NCI-H128 (cell line): Measurements from ENCODE around the gene C5orf15.

ENCODE experiments used
- DNase-seq: peaks from one replicate; lab custom pipeline; 2025; ENCODE audit not compliant: unreplicated experiment; lab: John Stamatoyannopoulos, UW

C5orf15 gene

DNA sequence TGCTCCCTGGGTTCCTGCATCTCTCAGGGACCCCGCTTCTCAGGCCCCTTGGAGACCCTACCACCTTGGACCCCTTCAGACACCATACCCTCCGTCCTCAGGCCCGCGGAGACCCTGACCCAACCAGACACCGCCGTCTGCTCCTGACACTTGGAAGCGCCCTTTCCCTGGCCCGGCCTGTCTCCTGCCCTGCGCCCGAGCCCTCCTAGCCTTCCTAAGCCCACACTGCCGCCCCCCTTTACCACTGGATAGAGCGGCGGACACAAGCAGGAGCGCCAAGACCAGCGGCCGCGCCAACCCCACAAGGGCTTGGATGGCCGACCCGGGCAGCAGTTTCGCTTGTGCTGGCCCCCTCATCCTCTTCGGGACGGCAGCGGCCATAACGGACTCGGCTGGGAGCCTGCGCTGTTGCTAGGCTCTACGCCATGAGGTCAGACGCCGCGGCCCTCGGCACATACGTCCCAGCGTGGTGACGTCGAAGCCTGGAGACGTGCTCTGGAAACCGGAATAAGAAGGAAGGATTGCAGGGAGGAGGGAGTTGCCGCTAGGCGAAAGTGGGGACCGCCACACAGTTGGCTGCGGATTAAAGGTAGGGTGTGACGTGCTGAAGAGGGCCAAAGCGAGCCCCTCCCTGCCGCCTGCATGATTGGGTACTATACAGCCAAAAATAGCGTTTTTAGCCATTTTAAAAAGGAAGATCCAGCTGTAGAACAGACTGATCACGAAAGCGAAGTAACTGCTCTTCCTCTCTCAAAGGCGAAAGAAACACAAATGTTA is at the start of gene C5orf15:
C5orf15 (minus strand) TSS at position 422 of the 777 bp plus-strand sequence; CDS start at position 381, 41 bp downstream.
- DNase-seq: peak; percentile 74

DNA sequence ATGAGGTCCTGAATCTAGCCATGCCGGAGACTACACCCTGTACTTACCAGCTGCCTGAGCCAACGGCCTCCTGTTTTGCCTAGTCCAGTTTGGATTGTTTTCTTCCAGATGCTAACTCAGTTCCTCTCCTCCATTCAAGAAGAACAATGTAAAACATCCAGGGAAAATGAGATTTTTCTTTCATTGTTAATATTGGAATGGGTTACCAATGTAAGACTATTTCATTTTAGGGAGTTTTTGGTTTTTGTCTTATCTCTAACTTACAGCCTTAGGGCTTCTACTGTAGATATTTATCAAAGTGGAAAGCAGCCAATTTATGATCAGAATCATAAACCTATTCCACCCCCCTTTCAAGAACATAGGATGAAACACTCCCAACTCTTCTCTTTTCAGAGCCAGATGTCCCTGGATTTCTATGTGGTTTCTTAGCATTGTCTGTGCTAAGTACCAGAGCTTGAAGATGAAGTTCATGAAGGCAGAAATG is 39.9 kb upstream of the C5orf15 start:
- DNase-seq: no peak

DNA sequence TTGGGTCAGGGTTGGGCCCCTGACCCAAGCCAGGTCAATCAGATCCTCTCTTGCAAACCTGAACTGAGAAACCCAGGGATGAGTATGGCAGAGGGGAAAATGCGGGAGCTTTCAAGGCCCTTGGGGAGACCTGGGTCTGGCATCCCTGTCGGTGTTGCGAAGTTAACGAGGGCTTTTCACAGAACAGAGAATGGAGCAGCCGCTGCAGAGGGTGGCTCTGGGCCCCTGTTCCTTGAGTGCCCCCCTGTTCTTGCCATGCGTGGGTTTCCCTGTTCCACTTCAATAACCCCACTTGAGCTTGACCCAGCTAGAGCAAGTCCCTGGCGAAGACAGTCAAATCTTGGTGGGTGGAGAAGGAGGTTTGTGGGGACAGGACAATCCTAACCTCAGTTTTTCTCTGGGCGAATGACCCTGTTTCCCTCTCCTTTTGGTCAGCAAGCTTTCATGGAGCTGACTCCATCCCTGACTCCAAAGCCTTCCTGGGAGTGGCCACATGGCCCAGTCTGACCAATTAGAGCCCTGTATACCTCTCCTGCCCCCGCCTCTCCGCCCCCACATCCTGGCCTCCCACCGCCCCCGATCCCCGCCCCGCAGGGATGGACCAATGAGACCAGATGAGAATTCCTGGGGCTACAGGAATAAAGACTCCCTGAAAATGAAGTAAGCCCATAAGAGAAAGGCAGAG is 39.3 kb upstream of the C5orf15 start:
- no peak for DNase-seq

DNA sequence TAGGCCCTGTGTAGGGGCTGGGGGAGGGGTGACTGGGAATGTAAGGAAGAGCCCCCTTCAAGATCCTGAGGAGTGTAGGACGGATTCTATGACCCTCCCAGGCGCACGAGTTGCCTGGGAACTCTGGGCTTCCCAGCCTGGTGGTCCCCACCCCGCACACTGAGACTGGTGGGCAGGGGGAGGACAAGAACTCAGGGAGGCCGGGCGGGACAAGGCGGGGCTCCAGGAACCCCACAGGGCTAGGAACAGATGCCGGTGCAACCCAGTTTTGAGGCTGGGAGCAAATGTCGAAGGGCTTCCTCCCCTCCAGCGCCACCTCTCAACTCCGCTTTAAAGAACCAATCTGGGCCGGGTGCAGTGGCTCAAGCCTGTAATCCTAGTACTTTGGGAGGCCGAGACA is 37.7 kb upstream of the C5orf15 start:
- no peak for DNase-seq

DNA sequence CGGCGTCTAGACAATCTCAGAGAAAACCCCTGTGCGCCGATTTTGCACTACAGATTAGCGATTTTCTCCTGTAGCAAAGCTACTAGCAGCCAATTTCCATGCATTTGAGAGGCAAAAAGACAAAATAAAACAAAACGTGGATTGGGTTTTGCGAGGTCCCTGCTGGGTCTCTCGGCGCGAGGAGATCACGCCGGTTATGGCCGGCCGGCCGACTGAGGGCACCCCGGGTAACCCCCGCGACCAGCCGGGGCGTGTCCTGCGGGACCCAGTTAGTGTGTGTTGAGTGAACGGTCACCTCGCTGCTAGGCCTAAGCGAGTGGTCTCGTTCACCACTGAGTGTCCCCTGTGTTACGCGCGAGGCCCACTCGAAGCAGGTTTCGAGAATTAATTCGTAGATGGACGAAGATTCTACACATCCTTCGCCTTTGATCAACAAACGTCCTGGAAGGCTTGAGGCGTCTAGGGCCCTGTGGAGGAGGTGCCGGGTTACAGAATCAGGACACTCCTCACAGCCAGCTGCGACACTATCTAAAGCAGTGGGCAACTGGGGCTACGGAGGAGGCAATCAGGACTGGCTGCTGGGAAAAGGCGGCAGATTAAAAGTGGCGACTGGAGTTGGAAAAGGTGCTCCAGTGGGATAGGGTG is 37.1 kb upstream of the C5orf15 start:
- no peak for DNase-seq

DNA sequence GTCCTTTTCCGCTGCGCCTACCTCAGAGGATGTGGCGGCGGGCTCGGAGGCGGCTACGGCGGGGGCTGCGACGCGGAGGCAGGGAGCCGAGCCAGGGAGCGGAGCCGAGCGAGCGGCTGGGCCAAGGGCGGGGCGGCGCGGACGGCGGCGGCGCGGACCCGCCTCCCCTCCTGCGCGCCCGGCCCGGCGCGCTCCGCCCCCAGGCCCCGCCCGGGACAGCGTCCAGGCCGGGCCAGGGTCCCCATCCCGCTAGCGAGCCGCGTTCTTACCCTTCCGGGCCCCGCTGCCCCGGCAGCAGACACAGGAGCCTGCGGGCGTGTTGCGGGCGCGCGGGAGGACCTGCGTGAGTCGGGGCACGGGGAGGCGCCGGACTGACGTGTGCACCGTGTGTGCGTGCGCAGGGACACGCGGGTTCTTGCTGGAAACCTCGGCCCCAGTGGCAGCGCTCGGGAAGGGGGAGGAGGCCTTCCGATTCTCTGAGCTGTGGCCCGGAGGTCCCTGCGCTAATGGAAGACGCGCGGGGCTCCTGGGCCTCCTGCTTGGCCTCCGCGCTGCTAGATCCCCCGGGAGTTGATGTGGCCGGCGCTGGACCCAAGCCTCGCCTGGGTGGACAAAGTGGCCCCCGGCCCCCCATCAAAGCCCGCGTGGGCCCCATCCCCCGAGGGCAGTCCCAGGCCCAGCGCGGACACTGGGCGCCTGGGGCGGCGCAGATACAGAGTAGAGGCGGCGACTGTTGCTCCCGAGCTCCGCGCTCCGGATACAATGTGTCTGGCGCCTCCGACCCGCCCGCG is 36.4 kb upstream of the C5orf15 start, which contains the start of gene VDAC1:
VDAC1 (minus strand) TSS at position 350 of the 791 bp plus-strand sequence. CDS start 11,963 bp downstream, outside the sequence.
- peak; percentile 25 for DNase-seq

DNA sequence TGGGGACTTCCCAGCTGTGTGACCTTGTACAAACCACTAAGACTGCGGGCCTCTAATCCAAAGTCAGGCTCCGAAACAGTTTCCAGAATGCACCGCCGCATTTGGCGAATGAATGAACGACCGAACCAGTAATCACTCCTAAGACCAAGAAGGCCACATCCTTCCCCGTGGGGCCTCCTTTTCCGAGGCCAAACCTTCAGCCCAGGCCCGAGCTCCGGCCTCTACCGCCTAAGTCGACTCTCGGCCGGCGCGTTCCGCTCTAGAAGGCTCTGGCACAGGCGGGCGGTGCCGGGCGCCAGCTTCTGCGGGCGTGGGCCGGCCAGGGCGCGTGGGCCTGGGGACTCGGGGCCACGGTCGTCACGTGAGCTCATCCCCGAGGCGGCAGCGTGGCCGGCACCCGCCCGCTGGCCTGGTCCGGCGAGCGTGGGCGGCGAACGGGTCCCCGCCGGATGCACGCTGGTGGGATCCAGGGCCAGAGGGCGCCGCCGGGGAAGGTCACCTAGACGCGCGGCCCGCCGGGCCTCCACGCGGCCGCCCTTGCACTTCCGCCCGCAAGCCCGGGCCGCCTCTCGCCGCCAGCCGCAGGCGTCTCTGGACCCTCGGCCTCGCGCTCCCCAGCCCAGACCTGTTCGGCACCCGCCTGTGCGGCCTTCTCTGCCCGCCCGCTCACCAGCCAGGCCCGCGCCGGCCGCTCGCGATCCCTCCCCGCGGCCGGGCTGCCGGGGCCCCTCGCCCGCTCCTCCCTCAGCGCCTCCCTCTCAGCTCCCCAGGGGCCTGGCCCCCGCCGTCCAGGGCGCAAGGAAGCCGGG is 35.6 kb upstream of the C5orf15 start:
- DNase-seq: no peak

DNA sequence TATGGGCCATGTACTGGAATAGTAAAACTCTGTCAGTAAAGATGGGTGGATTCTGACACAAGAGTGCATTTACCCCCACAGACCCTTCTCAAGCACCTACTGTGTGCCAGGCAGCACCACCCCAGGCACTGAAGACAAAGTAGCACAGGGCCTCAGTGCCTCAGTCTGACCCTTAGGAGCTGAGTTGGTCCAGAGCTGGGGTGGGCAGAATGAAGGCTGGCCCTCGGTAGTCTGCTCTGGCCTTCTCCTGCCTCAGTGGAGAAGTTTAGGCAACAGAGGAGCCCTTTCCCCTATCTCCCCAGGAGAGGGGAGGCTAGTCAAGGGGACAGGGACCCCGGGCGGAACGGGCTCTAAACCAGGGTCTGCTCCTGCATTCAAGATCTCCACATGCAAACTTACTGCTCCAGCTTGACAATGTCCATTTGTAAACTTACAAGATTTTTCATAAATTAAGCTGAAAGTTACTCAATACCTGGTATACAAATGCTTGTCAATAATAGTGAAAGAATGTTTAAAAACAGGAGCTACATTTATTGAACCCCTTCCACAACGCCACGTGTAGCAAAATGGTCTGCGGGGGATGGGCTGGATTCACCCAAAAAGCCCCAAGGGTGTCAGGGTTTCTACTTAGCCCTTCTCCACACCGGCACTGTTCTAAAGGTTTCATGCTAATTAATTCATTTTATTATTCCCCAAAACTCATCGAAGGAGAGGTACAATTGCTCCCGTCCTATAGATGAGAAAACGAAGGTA is 34.8 kb upstream of the C5orf15 start:
- DNase-seq: no peak

DNA sequence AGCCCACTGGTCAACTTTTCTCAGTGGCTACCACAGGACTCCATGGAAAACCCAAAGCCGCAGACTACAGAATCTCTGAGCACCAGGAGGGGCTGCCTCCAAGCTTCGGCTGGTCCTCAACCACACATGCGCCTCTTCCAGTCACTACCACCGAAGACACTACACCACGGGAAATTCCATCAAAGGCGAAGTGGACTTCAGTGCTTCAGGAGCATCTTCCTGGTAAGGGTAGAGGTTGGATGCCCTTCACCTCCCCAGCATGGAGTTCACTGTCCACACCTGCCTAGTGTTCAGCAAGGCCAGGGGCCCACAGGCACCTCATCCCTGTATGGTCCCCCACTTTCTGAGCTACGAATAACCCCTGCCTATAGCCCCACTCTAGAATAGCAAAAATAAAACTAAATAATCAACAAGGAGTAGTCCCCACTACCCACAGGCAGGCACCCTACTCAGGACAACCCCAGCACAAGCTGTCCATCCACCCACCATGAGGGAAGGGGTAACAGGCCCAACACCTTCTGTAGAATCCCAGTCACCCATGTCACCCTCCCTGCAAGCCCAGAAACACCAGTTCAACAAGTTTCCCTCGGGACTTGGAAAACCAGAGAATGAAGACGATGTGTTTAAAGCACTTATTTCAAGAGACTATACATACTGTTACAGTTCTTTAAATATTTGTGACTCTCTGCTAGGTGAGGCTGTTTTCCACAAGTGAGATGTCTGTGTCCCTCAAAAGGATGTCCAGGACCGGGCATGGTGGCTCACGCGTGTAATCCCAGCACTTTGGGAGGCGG is 33.7 kb upstream of the C5orf15 start:
- DNase-seq: no peak

DNA sequence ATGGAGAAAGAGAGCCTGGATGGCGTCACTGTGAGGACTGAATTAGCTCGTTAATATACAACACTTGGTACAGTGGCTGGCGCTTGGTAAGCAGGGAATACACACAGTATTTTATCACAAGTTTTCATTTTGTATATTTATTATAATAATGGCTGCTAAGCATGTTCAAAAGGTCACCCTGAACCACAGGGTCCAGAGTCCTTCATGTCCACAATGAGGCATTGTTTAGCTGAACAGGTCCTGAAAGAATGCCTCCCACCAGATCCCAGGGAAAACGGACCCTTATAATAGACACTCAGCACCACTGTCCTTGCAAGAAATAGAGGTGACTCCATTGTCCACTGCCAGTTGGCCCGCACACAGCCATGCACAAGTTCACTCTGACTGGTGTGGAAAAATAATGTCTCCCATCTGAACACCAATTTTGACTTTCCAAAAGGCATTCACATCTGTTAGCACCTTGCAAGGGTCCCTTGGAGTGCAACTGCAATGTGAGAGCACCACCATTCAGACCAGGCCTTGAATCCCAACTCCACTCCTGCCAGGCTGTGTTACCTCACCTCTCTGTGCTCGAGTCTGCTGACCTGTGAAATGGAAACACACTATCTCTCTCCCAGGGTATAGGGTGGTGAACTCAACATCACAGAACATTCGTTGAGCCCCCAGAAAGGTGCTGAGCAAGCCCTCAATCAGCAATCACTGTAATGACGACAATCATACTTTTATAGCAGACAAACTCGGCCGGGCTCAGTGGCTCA is 32.5 kb upstream of the C5orf15 start:
- DNase-seq: no peak

DNA sequence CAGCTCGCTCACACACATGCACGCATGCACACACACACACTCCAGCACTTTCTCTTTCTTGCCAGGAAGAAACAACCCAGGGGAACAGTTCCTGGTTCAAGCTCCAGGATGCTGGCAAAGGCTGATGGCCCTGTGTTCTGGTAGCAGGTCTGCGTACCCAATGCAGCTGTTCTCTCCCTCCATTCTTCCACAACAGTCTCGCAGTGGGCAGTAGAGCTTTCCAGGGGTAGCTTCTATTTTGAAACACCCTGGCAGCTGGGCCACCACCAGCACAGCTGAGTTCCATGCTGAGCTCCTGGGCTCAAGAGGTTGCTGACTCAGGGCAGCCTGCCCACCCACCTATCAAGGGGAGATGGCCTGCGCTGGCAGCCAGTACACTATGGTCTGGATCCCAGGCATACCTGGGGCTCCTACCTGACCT is 31.7 kb upstream of the C5orf15 start:
- DNase-seq: no peak

DNA sequence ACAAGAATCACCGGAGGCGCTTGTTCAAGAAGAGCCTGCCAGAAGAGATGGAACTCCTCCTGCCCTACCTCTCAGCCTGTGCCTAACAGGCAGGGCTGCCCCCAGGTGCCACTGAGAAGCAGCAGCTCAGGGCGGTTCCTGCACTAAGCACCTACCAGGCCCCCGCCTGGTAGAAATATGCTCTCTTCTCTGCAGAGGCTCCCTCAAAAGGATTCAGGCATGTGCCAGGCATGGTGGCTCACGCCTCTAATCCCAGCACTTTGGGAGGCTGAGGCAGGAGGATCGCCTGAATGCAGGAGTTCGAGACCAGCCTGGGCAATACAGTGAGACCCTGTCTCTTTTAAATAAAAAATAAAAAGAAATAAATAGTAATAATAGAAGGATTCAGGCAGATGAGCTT is 30.4 kb upstream of the C5orf15 start:
- DNase-seq: no peak

DNA sequence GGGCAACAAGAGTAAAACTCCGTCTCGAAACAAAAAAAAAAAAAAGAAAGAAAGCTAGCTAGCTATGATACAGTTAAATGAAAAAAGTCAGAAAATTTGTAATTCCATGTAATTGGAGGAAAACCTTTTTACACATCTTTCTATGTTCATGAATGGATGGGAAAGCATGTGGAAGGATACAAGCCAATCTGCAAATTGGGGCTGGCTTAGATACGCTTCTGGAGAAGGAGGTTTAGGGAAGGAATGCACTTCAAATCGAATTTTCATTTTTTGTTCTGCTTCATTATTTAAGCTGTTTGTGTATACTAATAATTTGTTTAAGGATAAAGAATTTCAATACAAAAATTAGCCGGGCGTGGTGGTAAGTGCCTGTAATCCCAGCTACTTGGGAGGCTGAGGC is 29.6 kb upstream of the C5orf15 start:
- DNase-seq: no peak

DNA sequence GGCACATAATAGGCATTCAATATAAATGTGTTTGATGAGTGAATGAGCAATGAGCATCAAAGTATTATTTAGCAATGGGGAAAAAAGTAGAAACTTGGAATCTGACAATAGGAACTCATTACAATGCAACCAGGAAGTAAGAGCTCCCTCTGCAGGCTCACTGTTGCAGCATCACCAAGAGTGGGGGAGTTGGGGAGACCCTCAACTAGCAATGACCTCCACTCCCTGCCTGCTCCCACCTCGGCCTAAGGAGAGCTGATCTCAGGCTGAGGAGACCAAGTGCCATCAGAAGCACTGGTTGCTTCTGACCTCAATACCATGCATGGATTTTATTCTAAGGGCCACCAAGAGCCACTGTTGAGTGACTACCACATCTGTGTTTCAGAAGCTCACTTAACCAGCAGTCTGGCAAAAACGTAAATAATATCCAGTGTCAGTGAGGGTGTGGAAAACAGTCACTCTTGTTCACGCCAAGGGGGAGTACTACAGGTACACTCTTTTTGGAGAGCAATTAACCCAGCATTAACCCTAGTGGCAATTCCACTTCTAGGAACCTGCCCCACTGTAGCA is 28.3 kb upstream of the C5orf15 start:
- no peak for DNase-seq

DNA sequence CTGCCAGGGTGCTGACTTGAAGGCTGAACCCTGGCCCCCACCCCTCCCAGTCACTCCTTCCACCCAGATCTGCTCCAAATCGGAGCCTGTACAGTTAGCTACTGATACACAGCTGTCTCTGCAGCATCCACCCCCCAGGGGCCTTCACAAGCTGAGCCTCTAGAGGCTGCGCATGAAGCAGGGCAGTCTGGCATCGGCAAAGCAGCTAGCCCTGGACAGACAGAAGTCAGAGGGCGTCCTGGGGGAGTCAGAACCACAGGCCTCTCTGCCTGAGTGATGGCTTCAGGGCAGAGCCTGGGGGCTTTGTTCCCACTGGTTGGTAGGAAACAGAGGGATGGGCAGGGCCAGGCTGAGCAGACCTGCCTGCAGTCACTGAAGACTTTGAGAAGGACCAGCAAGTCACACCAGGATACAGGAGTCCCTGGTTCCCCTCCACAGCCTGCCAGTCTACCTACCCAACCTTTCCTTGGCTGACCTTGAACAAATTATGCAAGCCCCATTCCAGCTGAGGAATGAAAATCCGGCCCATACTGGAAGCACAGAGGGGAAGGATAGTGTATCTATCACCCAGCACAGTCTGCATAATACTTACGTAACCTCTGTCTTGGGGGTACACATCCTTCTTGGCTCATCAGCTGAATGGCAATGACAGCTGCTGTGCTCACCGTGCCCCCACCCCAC is 27.6 kb upstream of the C5orf15 start:
- DNase-seq: no peak

DNA sequence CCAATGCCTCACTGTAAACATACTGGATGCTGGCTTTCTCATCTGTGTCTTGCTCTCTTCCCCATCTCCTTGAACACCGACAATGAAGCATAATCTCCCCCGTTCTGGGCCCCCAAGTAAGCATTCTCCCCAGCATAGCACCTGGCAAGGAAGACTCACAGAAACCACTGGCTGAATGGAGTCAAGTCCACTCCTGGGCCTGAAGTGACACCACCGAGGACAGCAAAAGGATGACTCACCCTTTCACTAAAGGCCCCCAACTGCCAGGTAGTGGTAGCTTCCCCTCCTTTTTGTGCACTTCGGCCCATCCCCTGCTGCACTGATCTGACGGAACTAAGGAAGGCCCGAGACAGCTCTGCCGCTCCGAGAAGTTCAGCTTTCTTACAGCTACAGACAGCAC is 26.9 kb upstream of the C5orf15 start:
- no peak for DNase-seq

DNA sequence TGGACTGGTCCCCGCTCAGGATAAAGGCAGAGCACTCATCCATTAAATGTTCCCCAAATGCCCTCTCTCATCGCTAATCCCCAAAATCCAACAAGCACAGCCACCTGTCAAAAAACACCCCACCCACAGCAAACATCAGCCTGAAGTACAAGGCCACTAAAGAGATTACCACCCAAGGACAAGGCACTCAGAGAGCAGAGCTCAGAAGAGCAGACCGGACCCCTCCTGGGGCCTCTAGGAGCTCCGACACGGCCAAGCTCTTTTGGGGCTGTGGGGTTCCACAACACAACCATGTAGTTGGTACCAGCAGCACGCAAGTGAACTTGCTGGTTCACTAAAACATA is 26.5 kb upstream of the C5orf15 start:
- no peak for DNase-seq
